GM18505 (cell line): ENCODE results near the gene CUTA.

Source experiments
- ATAC-seq: cut with Tn5 transposase; IDR thresholded peaks from one replicate; pipeline ENCODE4 v1.9.1; 2021; ENCODE audit not compliant: unreplicated experiment
- POLR2A ChIP-seq: IDR thresholded peaks from 4 replicates; pipeline ENCODE4 v1.6.1; 2011; ENCODE audit warnings: borderline replicate concordance; ENCODE audit not compliant: insufficient read depth, insufficient read length; ENCODE audit errors: extremely low read depth

The CUTA gene

GRCh38 chr6:33423777-33424176 is 5.9 kb upstream of the CUTA start:
- TF ChIP-seq POLR2A: no peak
- ATAC-seq: no peak

DNA sequence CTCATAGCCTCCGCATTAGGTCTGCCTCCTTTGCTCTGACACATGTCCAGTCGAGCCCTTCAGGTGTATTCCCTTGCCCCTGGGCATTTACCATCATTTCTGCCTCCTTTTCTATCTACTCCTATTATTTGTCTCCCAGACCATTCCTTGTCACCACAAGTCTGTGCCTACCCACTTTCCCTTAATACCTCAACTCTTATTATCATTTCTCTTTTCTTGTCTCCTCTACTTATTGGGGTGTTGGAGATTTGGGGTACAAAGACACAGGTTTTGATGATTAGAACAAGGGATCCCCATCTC is 3.4 kb upstream of the CUTA start:
- TF ChIP-seq POLR2A: no peak
- ATAC-seq: no peak

DNA sequence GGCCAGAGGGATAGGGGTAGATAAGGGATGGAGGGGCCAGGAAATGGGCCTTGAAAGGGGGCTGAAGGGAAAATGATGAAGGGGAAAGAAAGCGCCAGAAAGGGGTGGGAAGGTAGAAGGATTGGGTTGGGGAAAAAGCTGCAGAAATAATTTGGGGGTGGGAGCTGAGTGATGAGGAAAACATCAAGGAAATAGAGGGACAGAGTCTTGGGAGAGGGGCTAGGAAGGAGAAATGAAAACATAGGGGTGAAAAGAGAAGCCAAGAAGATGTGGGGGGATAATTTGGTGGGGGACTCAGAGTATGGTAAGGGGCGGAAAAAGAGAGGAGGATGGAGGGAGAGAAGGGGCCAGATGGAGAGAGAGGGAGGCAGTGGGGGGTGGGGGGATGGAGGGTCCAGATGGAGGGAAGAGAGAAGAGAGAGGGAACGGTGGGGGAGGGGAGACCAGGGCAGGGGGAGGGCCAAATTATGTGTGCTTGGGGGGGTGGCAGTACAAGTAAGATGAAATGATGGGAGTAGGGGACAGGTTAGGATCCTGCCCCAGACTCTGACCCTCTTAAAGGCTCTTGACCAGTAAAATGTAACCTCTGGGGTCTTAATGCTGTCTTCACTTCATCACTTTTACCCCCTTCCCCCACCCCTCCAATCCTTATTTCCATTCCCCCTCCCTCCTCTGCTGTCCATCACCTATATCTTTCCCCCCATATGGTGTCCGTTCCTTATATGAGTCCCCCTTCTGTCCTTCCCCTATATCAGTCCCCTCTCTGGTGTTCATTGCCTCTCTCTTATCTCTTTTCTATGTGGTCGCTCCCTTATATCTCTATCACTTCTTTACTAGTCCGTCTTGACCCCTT is 2.8 kb upstream of the CUTA start:
- no peak for TF ChIP-seq POLR2A

GRCh38 chr6:33419580-33420490 is 1.9 kb upstream of the CUTA start, which contains the start of gene SYNGAP1:
TSS of gene SYNGAP1 (plus strand) at chr6:33420065. CDS start at chr6:33420265, 200 bp downstream.
- TF ChIP-seq POLR2A: no peak
- ATAC-seq: no peak

More for the DNA sequence above, 2.8 kb upstream of the CUTA start:
- no peak for ATAC-seq

GRCh38 chr6:33418690-33419291 is 884 bp upstream of the CUTA start:
- ATAC-seq: no peak
- TF ChIP-seq POLR2A: no peak

DNA sequence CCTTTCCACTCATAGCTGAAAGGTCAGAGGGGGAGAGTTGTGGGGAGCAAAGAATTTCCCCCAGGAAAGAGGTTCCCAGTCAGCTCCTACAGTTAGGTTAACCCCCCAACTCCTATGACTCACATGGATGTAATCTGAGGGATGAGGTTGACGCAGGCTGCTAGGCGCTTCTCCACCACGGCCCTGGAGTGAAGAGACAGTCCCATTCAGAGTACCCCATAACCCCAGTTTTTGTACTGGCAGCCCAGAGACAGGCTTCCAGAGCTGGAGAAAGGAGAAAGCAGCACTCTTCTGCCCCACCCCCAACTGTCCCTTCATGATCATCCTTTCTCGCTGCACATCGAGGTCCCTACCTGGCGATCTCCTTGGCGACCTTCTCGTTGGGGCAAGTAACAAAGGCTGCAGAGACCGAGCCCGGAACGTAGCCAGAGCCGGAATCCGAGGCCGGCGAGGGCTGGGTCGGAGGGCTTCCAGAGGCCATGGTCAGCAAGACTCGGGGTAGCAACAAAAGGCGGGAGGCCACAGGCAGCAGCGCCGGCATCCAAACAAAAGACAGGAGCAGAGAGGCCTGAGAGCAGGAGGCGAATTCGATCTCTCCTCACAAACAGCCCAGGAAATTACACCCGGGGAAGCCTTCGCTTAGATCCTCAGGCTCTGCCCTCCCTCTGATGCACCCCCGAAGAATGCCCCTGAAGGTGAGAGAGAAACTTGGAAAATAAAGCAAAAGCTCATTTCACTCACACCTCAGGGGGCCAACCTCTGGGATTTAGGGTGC is 592 bp downstream of the CUTA start:
- no peak for TF ChIP-seq POLR2A
- ATAC-seq: no peak

DNA sequence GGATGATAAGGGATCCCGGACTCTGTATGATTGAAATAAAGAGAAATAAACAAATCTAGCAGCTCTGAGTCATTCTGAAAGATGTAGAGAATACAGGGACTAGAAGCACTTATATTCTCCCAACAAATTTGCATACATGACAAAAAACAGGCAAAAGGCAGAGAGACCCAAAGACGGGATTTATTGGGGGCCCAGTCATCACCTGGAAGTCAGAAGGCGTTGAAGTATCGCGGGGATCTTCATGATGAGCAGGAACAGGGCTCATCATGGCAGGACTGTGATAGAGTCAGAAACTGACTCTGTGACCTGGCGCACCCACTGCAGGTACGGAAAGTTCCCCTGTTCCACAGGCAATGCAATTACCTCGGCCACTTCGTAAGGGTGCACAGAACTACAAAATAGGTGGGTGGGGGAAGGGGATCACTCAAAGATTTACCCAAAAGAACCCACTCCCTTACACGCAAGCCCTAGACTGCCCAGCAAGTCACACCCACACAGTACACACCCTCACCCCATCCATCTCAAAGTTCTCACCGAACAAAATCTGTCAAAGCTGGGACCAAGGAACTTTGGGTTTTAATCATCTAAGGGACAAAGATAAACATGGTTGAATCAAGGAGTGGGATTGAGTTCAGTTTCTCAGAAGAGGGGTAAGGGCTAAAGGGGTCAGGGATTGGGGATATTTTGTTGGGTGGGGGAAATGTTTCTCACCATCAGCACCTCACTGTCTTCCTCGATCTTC is 1.4 kb downstream of the CUTA start:
- peak; percentile 66 for TF ChIP-seq POLR2A
- no peak for ATAC-seq

- ATAC-seq: no peak
- TF ChIP-seq POLR2A: no peak
These were observed 2.1 kb downstream of the CUTA start for GRCh38 chr6:33415831-33416230.

- ATAC-seq: no peak
- no peak for TF ChIP-seq POLR2A
These were observed 3.2 kb downstream of the CUTA start for GRCh38 chr6:33414592-33415271.

DNA sequence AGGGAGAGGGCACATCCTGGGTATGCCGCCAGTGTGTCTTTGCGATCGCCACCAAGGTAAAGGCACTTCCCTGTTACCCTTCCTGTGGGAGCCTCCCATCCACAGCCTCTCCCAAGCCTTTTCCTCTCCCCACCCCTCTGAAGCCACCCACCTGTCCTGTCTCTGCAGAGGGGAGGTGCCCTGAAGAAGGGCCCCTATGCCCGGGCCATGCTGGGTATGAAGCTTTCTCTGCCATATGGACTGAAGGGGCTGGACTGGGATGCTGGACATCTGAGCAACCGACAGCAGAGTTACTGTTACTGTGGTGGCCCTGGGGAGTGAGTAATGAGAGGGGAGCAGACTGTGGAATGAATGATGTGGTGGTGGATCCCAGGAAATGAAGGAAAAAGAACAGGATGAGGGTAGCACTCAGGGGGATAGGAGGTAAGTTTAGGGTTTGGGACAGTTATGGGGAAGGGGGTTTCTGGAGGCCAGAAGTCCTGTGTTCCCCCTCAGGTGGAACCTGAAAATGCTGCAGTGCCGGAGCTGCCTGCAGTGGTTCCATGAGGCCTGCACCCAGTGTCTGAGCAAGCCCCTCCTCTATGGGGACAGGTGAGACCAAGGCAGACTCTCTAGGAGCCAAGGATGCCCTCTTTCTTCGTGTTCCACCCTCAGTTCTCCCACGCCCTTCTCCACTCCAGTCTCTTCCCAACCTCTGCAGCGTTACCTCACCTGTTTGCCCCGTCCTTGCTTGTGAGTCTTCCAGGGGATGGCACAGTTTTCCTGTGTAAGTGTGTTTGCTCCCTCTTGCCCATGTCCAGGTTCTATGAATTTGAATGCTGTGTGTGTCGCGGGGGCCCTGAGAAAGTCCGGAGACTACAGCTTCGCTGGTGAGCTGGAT is 4.4 kb downstream of the CUTA start:
- ATAC-seq: no peak
- no peak for TF ChIP-seq POLR2A
